Vagina (tissue), 2 donors: Measurements from ENCODE around the gene ZNF473. TPM values are rescaled to one million over a fixed set of nuclear protein-coding genes. Genes with fewer than 3 reads are reported as not detected.
"Not testable (repeated sequence)": the region's sequence is repeated elsewhere in the genome, so short reads cannot be mapped to it uniquely, and the experiment has no call there.

Experiments used
- DNase-seq, 2 donors: peaks; one replicate each; pipeline ENCODE4 v3.0.0-alpha.2; 2017; ENCODE audit errors: extremely low spot score in 2 of 2
- H3K27ac ChIP-seq: fragments of 200-600 bp; sonication (generic); one replicate; pipeline ENCODE4 v1.5.1; 2019
- H3K27me3 ChIP-seq: fragments of 200-600 bp; sonication (generic); one replicate; pipeline ENCODE4 v1.5.1; 2019
- H3K36me3 ChIP-seq, 2 donors: fragments of 200-600 bp; sonication (generic); one replicate each; pipeline ENCODE4 v1.5.1; 2017 to 2019
- H3K4me1 ChIP-seq: fragments of 200-600 bp; sonication (generic); one replicate; pipeline ENCODE4 v1.5.1; 2019
- H3K4me3 ChIP-seq, 2 donors: fragments of 200-600 bp; sonication (generic); 1 replicate in 1 of 2; 2 replicates in 1 of 2; pipeline ENCODE4 v1.5.1; 2016 to 2019
- H3K9me3 ChIP-seq: fragments of 200-600 bp; sonication (generic); one replicate; pipeline ENCODE4 v1.5.1; 2019
- intact Hi-C: fragments of 100-400 bp; cut with DNase I; formaldehyde crosslinking; loops from one replicate; pipeline ENCODE4 v1.15.1; 2023
- total RNA-seq: library from RNA; depleted of rRNA; stranded (reverse); fragments of >200 nt; gene quantifications from one replicate; pipeline ENCODE4 v1.2.3, GENCODE V29; 2016

The ZNF473 gene
- total RNA-seq, 1 donor from 2014 or later: 11.5 TPM

DNA sequence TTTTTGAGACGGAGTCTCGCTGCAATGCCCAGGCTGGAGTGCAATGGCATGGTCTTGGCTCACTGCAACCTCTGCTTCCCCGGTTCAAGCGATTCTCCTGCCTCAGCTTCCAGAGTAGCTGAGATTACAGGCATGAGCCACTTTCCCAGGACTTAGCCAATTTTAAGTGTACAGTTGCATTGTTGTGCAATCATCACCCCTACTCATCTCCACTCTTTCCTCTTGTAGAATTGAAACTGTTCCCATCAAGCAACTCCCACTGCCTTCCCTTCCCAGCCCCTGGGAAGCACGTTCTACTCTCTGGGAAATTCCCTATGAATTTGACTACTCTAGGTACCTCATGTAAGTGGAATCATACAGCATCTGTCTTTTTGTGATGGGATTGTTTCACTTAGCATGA is 53.2 kb downstream of the ZNF473 start:
- DNase-seq, H3K9me3 ChIP-seq, H3K27me3 ChIP-seq, H3K4me1 ChIP-seq, H3K36me3 ChIP-seq, intact Hi-C loops, H3K4me3 ChIP-seq, H3K27ac ChIP-seq: not testable (repeated sequence)

- H3K27ac ChIP-seq, intact Hi-C loops, H3K4me1 ChIP-seq, H3K27me3 ChIP-seq, H3K36me3 ChIP-seq, H3K9me3 ChIP-seq, H3K4me3 ChIP-seq, DNase-seq: not testable (repeated sequence)
Observed at GRCh38 chr19:50084440-50084839, 58.6 kb downstream of the ZNF473 start.

- H3K4me3 ChIP-seq, H3K27ac ChIP-seq, intact Hi-C loops, DNase-seq, H3K4me1 ChIP-seq, H3K36me3 ChIP-seq, H3K9me3 ChIP-seq, H3K27me3 ChIP-seq: not testable (repeated sequence)
Observed at GRCh38 chr19:50087153-50087552, 61.3 kb downstream of the ZNF473 start.

DNA sequence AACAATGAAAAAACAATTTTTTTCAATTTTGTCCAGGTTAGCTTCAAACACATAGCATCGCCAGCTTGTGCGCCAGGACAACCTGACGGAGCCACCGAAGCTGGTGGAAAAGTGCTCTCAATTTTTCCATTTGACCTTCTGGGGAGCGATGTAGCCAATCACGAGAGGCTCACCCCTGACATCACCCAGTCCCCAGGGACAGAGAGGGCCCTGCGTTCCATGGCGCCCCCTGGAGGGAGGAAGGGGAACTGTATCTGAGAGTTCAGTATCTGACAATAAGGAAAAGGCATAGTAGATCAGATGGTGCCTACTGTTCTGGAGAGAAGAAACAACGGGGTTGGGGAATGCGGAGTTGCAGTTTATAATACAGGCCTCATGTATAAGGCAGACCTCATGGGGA is 64.9 kb downstream of the ZNF473 start:
- DNase-seq, H3K4me1 ChIP-seq, intact Hi-C loops, H3K9me3 ChIP-seq, H3K36me3 ChIP-seq, H3K27ac ChIP-seq, H3K27me3 ChIP-seq, H3K4me3 ChIP-seq: not testable (repeated sequence)

- intact Hi-C loops, H3K9me3 ChIP-seq, H3K4me3 ChIP-seq, H3K36me3 ChIP-seq, H3K27me3 ChIP-seq, H3K4me1 ChIP-seq, H3K27ac ChIP-seq, DNase-seq: not testable (repeated sequence)
Observed at GRCh38 chr19:50091786-50092185, 66.0 kb downstream of the ZNF473 start.

DNA sequence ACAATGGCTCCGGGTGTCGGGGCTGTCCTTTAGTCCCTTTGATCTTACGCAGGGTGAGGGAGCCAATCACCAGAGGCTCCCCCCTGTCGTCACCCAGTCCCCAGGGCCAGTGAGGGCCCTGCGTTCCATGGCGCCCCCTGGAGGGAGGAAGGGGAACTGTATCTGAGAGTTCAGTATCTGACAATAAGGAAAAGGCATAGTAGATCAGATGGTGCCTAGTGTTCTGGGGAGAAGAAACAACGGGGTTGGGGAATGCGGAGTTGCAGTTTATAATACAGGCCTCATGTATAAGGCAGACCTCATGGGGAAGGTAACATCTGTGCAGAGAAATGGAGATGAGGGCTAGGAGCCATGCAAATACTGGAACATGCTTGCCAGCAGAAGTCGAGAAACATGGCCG is 66.8 kb downstream of the ZNF473 start:
- DNase-seq, intact Hi-C loops: not testable (repeated sequence)

DNA sequence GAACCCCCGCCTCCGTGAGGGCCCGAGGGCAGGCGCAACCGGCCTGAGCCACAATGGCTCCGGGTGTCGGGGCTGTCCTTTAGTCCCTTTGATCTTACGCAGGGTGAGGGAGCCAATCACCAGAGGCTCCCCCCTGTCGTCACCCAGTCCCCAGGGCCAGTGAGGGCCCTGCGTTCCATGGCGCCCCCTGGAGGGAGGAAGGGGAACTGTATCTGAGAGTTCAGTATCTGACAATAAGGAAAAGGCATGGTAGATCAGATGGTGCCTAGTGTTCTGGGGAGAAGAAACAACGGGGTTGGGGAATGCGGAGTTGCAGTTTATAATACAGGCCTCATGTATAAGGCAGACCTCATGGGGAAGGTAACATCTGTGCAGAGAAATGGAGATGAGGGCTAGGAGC is 72.1 kb downstream of the ZNF473 start:
- H3K9me3 ChIP-seq, DNase-seq, H3K27ac ChIP-seq, H3K4me1 ChIP-seq, intact Hi-C loops, H3K4me3 ChIP-seq, H3K27me3 ChIP-seq, H3K36me3 ChIP-seq: not testable (repeated sequence)

More for the DNA sequence above, 66.8 kb downstream of the ZNF473 start:
- H3K27me3 ChIP-seq, H3K9me3 ChIP-seq, H3K36me3 ChIP-seq, H3K4me1 ChIP-seq, H3K27ac ChIP-seq, H3K4me3 ChIP-seq: not testable (repeated sequence)

- H3K27me3 ChIP-seq, H3K4me3 ChIP-seq, H3K36me3 ChIP-seq, H3K4me1 ChIP-seq, H3K9me3 ChIP-seq, H3K27ac ChIP-seq, DNase-seq, intact Hi-C loops: not testable (repeated sequence)
Observed at GRCh38 chr19:50098892-50099291, 73.1 kb downstream of the ZNF473 start.

- DNase-seq, H3K4me3 ChIP-seq, intact Hi-C loops, H3K4me1 ChIP-seq, H3K27ac ChIP-seq, H3K36me3 ChIP-seq, H3K9me3 ChIP-seq, H3K27me3 ChIP-seq: not testable (repeated sequence)
Observed at GRCh38 chr19:50099696-50100095, 73.9 kb downstream of the ZNF473 start.

DNA sequence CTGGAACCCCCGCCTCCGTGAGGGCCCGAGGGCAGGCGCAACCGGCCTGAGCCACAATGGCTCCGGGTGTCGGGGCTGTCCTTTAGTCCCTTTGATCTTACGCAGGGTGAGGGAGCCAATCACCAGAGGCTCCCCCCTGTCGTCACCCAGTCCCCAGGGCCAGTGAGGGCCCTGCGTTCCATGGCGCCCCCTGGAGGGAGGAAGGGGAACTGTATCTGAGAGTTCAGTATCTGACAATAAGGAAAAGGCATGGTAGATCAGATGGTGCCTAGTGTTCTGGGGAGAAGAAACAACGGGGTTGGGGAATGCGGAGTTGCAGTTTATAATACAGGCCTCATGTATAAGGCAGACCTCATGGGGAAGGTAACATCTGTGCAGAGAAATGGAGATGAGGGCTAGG is 75.1 kb downstream of the ZNF473 start:
- H3K27me3 ChIP-seq, intact Hi-C loops: not testable (repeated sequence)

More for the DNA sequence above, 75.1 kb downstream of the ZNF473 start:
- not testable (repeated sequence) for H3K27ac ChIP-seq, H3K9me3 ChIP-seq, H3K4me3 ChIP-seq, H3K4me1 ChIP-seq, H3K36me3 ChIP-seq, DNase-seq

Other genes with a start within 250 kb of the ZNF473 start
- 11.5 TPM for gene FUZ, start 212.7 kb upstream of the ZNF473 start, total RNA-seq
- gene MED25, start 207.7 kb upstream of the ZNF473 start, total RNA-seq: 25.0 TPM
- 109 TPM for gene PTOV1, start 174.8 kb upstream of the ZNF473 start, total RNA-seq
- gene PNKP, start 158.4 kb upstream of the ZNF473 start, total RNA-seq: 40.3 TPM
- gene AKT1S1, start 148.7 kb upstream of the ZNF473 start, total RNA-seq: 16.9 TPM
- 34.9 TPM for gene TBC1D17, start 148.3 kb upstream of the ZNF473 start, total RNA-seq
- gene IL4I1, start 129.1 kb upstream of the ZNF473 start, total RNA-seq: not detected
- gene ATF5, start 96.8 kb upstream of the ZNF473 start, total RNA-seq: 5.6 TPM
- 38.5 TPM for gene NUP62, start 96.5 kb upstream of the ZNF473 start, total RNA-seq
- gene SIGLEC11, start 64.8 kb upstream of the ZNF473 start, total RNA-seq: 4.4 TPM
- gene VRK3, start 633 bp upstream of the ZNF473 start, total RNA-seq: 34.9 TPM
- gene IZUMO2, start 137.3 kb downstream of the ZNF473 start, total RNA-seq: not detected
- gene MYH14, start 177.6 kb downstream of the ZNF473 start, total RNA-seq: 51.6 TPM